ENCODE data around the gene TPD52L1. TPM values are rescaled to one million over a fixed set of nuclear protein-coding genes. Genes with fewer than 3 reads are reported as not detected.

TPD52L1 gene
- total and polyA plus RNA-seq, 2 of the 13 experiments (the other 11 are each of a cell fraction or from before 2014, with no cell fraction given), result 0.49 to 0.53 TPM

DNA sequence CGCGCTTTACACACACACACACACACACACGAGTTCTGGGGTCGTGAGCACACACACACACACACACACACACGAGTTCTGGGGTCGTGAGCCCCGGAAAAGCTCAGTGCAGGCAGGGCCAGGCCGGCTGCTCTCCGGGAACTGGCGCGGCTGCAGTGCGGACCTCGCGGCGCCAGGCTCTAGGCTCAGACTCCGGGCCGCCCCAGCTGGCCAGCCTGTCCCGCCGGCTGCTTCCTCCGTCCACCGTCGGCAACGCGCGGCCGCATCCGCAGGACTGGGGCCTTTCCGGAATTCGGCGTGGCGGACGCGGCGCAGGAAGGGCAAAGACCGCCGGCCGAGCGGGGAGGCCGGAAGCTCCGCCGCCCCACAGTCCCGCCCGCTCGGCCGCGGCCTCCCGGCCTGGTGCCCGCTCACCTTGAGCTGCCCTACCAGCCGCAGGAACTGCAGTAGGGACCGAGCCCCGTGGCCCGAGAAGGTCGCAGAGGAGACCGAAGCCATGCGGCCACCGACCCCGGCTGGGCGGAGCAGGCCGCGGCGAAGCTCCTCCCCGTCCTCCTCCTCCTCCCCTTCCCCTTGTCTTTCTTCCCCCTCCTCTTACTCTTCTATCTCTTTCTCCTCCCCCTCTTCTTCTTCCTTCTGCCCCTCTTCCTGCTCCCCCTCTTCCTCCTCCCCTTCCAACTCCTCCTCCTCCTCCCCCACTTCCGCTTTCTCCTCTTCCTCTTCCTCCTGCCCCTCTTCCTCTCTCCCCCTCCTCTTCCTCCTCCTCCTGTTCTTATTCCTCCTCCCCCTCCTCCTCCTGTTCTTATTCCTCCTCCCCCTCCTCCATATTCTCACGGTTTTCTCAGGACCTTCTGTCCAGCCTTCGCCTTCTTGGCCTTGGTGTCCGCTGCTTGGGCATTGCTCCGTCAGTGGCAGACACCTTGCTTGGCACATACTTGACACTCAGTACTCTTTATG is 148.1 kb downstream of the TPD52L1 start, which contains the start of gene HDDC2 (continued):
- TF ChIP-seq, protein P1, sequence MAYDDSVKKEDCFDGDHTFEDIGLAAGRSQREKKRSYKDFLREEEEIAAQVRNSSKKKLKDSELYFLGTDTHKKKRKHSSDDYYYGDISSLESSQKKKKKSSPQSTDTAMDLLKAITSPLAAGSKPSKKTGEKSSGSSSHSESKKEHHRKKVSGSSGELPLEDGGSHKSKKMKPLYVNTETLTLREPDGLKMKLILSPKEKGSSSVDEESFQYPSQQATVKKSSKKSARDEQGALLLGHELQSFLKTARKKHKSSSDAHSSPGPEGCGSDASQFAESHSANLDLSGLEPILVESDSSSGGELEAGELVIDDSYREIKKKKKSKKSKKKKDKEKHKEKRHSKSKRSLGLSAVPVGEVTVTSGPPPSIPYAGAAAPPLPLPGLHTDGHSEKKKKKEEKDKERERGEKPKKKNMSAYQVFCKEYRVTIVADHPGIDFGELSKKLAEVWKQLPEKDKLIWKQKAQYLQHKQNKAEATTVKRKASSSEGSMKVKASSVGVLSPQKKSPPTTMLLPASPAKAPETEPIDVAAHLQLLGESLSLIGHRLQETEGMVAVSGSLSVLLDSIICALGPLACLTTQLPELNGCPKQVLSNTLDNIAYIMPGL (CRISPR knock-in tag; IDR thresholded peaks at IDR 0.05; ENCODE audit: borderline replicate concordance in 1 of 2, low read depth in 1 of 2), result peak; percentile 89 to 98
- TF ChIP-seq, protein P2, sequence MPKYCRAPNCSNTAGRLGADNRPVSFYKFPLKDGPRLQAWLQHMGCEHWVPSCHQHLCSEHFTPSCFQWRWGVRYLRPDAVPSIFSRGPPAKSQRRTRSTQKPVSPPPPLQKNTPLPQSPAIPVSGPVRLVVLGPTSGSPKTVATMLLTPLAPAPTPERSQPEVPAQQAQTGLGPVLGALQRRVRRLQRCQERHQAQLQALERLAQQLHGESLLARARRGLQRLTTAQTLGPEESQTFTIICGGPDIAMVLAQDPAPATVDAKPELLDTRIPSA (CRISPR knock-in tag; IDR thresholded peaks at IDR 0.05; ENCODE audit: borderline replicate concordance), result peak; percentile 97
- TF ChIP-seq KLF9 (CRISPR knock-in tag; IDR thresholded peaks at IDR 0.05; ENCODE audit: low read depth) (no peak), AGO1 (IDR thresholded peaks at IDR 0.05; ENCODE audit: low read depth, low read length, poor library complexity, severe bottlenecking) (peak; percentile 75), ATF7-NPFF (CRISPR knock-in tag; IDR thresholded peaks at IDR 0.05; ENCODE audit: low read depth) (peak; percentile 98), ZNF234 (CRISPR knock-in tag; conservative IDR thresholded peaks at IDR 0.05) (peak; percentile 74; the same call in 1 of the 2 replicates), HNRNPL (IDR thresholded peaks at IDR 0.05; ENCODE audit: low read depth, low read length) (0 out of 2 replicates have a peak, but pooled peaks have one; percentile 51), ZNF274 (CRISPR knock-in tag; IDR thresholded peaks at IDR 0.05) (peak; percentile 98)
- TF ChIP-seq, protein P3, sequence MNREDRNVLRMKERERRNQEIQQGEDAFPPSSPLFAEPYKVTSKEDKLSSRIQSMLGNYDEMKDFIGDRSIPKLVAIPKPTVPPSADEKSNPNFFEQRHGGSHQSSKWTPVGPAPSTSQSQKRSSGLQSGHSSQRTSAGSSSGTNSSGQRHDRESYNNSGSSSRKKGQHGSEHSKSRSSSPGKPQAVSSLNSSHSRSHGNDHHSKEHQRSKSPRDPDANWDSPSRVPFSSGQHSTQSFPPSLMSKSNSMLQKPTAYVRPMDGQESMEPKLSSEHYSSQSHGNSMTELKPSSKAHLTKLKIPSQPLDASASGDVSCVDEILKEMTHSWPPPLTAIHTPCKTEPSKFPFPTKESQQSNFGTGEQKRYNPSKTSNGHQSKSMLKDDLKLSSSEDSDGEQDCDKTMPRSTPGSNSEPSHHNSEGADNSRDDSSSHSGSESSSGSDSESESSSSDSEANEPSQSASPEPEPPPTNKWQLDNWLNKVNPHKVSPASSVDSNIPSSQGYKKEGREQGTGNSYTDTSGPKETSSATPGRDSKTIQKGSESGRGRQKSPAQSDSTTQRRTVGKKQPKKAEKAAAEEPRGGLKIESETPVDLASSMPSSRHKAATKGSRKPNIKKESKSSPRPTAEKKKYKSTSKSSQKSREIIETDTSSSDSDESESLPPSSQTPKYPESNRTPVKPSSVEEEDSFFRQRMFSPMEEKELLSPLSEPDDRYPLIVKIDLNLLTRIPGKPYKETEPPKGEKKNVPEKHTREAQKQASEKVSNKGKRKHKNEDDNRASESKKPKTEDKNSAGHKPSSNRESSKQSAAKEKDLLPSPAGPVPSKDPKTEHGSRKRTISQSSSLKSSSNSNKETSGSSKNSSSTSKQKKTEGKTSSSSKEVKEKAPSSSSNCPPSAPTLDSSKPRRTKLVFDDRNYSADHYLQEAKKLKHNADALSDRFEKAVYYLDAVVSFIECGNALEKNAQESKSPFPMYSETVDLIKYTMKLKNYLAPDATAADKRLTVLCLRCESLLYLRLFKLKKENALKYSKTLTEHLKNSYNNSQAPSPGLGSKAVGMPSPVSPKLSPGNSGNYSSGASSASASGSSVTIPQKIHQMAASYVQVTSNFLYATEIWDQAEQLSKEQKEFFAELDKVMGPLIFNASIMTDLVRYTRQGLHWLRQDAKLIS (CRISPR knock-in tag; IDR thresholded peaks at IDR 0.05), result peak; percentile 86
- TF ChIP-seq, protein P4, sequence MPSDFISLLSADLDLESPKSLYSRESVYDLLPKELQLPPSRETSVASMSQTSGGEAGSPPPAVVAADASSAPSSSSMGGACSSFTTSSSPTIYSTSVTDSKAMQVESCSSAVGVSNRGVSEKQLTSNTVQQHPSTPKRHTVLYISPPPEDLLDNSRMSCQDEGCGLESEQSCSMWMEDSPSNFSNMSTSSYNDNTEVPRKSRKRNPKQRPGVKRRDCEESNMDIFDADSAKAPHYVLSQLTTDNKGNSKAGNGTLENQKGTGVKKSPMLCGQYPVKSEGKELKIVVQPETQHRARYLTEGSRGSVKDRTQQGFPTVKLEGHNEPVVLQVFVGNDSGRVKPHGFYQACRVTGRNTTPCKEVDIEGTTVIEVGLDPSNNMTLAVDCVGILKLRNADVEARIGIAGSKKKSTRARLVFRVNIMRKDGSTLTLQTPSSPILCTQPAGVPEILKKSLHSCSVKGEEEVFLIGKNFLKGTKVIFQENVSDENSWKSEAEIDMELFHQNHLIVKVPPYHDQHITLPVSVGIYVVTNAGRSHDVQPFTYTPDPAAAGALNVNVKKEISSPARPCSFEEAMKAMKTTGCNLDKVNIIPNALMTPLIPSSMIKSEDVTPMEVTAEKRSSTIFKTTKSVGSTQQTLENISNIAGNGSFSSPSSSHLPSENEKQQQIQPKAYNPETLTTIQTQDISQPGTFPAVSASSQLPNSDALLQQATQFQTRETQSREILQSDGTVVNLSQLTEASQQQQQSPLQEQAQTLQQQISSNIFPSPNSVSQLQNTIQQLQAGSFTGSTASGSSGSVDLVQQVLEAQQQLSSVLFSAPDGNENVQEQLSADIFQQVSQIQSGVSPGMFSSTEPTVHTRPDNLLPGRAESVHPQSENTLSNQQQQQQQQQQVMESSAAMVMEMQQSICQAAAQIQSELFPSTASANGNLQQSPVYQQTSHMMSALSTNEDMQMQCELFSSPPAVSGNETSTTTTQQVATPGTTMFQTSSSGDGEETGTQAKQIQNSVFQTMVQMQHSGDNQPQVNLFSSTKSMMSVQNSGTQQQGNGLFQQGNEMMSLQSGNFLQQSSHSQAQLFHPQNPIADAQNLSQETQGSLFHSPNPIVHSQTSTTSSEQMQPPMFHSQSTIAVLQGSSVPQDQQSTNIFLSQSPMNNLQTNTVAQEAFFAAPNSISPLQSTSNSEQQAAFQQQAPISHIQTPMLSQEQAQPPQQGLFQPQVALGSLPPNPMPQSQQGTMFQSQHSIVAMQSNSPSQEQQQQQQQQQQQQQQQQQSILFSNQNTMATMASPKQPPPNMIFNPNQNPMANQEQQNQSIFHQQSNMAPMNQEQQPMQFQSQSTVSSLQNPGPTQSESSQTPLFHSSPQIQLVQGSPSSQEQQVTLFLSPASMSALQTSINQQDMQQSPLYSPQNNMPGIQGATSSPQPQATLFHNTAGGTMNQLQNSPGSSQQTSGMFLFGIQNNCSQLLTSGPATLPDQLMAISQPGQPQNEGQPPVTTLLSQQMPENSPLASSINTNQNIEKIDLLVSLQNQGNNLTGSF (CRISPR knock-in tag; IDR thresholded peaks at IDR 0.05), result peak; percentile 97
- TF ChIP-seq, protein P5, sequence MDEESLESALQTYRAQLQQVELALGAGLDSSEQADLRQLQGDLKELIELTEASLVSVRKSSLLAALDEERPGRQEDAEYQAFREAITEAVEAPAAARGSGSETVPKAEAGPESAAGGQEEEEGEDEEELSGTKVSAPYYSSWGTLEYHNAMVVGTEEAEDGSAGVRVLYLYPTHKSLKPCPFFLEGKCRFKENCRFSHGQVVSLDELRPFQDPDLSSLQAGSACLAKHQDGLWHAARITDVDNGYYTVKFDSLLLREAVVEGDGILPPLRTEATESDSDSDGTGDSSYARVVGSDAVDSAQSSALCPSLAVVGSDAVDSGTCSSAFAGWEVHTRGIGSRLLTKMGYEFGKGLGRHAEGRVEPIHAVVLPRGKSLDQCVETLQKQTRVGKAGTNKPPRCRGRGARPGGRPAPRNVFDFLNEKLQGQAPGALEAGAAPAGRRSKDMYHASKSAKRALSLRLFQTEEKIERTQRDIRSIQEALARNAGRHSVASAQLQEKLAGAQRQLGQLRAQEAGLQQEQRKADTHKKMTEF (CRISPR knock-in tag; IDR thresholded peaks at IDR 0.05), result peak; percentile 93
- TF ChIP-seq, protein P6, sequence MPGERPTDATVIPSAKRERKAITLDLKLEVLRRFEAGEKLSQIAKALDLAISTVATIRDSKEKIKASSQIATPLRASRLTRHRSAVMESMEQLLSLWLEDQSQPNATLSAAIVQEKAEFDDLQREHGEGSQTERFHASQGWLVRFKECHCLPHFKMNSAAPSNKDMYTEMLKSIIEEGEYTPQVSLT (CRISPR knock-in tag; IDR thresholded peaks at IDR 0.05; ENCODE audit: borderline replicate concordance, low read depth), result peak; percentile 55; the same call in 1 of the 2 replicates
